Upper lobe of left lung (tissue), 6 donors: ENCODE results near the gene KLF13. TPM values are rescaled to one million over a fixed set of nuclear protein-coding genes. Genes with fewer than 3 reads are reported as not detected.

Source experiments
- ATAC-seq, 2 donors: fragments of 200-7000 bp; cut with Tn5 transposase; one replicate each; pipeline ENCODE4 v1.9.1; 2022; ENCODE audit warnings: mild to moderate bottlenecking in 2 of 2, moderate library complexity in 2 of 2; ENCODE audit not compliant: low FRiP score in 2 of 2
- DNase-seq, 2 donors: peaks; one replicate each; pipeline ENCODE4 v3.0.0-alpha.2; 2019 to 2020
- H3K27ac ChIP-seq, 4 donors: fragments of 200-600 bp; sonication (generic); one replicate each; pipeline ENCODE4 v1.5.1; 2016 to 2019
- H3K27me3 ChIP-seq, 4 donors: fragments of 200-600 bp; sonication (generic); one replicate each; pipeline ENCODE4 v1.5.1; 2017 to 2019
- H3K36me3 ChIP-seq, 4 donors: fragments of 200-600 bp; sonication (generic); one replicate each; pipeline ENCODE4 v1.5.1; 2016 to 2019
- H3K4me1 ChIP-seq, 4 donors: fragments of 200-600 bp; sonication (generic); one replicate each; pipeline ENCODE4 v1.5.1; 2018 to 2019
- H3K4me3 ChIP-seq, 4 donors: fragments of 200-600 bp; sonication (generic); one replicate each; pipeline ENCODE4 v1.5.1; 2017 to 2019; ENCODE audit warnings: mild to moderate bottlenecking in 2 of 4, moderate library complexity in 1 of 4
- H3K9me3 ChIP-seq, 4 donors: fragments of 200-600 bp; sonication (generic); one replicate each; pipeline ENCODE4 v1.5.1; 2018 to 2019
- EP300 ChIP-seq, 4 donors: sonication (generic); formaldehyde crosslinking; IDR thresholded peaks; one replicate each; pipeline ENCODE4 v1.5.1; 2017; ENCODE audit warnings: antibody characterized with exemption in 4 of 4, control low read depth in 2 of 4
- POLR2A ChIP-seq, 4 donors: fragments of 450-650 bp; IDR thresholded peaks; one replicate each; pipeline ENCODE4 v1.5.1; 2016 to 2017; ENCODE audit warnings: antibody characterized with exemption in 4 of 4, mild to moderate bottlenecking in 2 of 4
- POLR2AphosphoS5 ChIP-seq, 2 donors: sonication (generic); formaldehyde crosslinking; IDR thresholded peaks; one replicate each; pipeline ENCODE4 v1.5.1; 2017; ENCODE audit warnings: antibody characterized with exemption in 2 of 2
- WGBS, 2 donors: methylation state at CpG; one replicate each; pipeline ENCODE4 v1.1.5; 2017 to 2018; 5-methylcytosine and 5-hydroxymethylcytosine counted together
- total RNA-seq, 6 donors: library from RNA; depleted of rRNA in 4 of 6; stranded (reverse); fragments of >200 nt in 4 of 6; gene quantifications; one replicate each; pipeline versions ENCODE4 v1.1.0 to v1.2.1, GENCODE V29; 2016 to 2021
- TF ChIP-seq, protein P1 (sequence below), 6 experiments: fragments of 450-650 bp in 4 of 6; fragments of 200-600 bp in 2 of 6; sonication (generic) in 2 of 6; IDR thresholded peaks; one replicate each; pipeline ENCODE4 v1.5.1; 2016 to 2019; ENCODE audit warnings: antibody characterized with exemption in 6 of 6
- donor health status: DM: no; HTN: no; CAD: no; lungs with moderate emphysema.
- donor health status: DM: no; HTN: yes; CAD: no; lungs with severe emphysema.

The KLF13 gene
- 100 to 1,000 TPM; 103 to 231 (median 147) TPM for total RNA-seq

- no peaks in the 10 kb centered on the region for H3K9me3 ChIP-seq
- H3K36me3 ChIP-seq: no peaks in the 10 kb centered on the region
- peak; percentile 93 to 98 for ATAC-seq
- 0% methylated on average over 25 of the region's 99 CpGs; no CpG with 5 or more reads in 1 of the 2 donors for WGBS, 2 donors
- H3K27ac ChIP-seq: peak within 1 kb of the TSS; percentile 97 to 100 (median 98)
- TF ChIP-seq EP300 (IDR thresholded peaks at IDR 0.05) (peak in 2 of 4 donors; percentile 6 to 72), POLR2AphosphoS5 (IDR thresholded peaks at IDR 0.05) (peak; percentile 92 to 95), POLR2A (IDR thresholded peaks at IDR 0.05) (peak; percentile 86 to 99 (median 96))
- TF ChIP-seq, protein P1, sequence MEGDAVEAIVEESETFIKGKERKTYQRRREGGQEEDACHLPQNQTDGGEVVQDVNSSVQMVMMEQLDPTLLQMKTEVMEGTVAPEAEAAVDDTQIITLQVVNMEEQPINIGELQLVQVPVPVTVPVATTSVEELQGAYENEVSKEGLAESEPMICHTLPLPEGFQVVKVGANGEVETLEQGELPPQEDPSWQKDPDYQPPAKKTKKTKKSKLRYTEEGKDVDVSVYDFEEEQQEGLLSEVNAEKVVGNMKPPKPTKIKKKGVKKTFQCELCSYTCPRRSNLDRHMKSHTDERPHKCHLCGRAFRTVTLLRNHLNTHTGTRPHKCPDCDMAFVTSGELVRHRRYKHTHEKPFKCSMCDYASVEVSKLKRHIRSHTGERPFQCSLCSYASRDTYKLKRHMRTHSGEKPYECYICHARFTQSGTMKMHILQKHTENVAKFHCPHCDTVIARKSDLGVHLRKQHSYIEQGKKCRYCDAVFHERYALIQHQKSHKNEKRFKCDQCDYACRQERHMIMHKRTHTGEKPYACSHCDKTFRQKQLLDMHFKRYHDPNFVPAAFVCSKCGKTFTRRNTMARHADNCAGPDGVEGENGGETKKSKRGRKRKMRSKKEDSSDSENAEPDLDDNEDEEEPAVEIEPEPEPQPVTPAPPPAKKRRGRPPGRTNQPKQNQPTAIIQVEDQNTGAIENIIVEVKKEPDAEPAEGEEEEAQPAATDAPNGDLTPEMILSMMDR (IDR thresholded peaks at IDR 0.05): peak in 4 of 6 experiments; percentile 20 to 45 (median 36)
- no peaks in the 10 kb centered on the region for H3K27me3 ChIP-seq
- H3K4me1 ChIP-seq: peaks cover 33 to 40% (median 33%) of the 10 kb centered on the region in 4 donors
- DNase-seq: peak; percentile 99 to 100
- peak within 1 kb of the TSS; percentile 70 to 93 (median 74) for H3K4me3 ChIP-seq
These were observed at the start of gene KLF13 for GRCh38 chr15:31326156-31326874. TSS of gene KLF13 (plus strand) at chr15:31326835. CDS start at chr15:31327213, 378 bp downstream.

GRCh38 chr15:31277335-31278060 is 49.1 kb upstream of the KLF13 start:
- no peak for DNase-seq
- no peak for ATAC-seq
- Histone ChIP-seq H3K9me3 (no peaks in the 10 kb centered on the region), H3K27ac (no peak overlapping the region), H3K4me1 (peaks cover 4 to 13% (median 5%) of the 10 kb centered on the region in 4 donors), H3K4me3 (no peak overlapping the region), H3K27me3 (no peaks in the 10 kb centered on the region), H3K36me3 (no peaks in the 10 kb centered on the region)
- no peak for TF ChIP-seq POLR2A (IDR thresholded peaks at IDR 0.05)
- WGBS, 2 donors: 93 to 98% methylated on average over 2 to 4 of the region's 4 CpGs

DNA sequence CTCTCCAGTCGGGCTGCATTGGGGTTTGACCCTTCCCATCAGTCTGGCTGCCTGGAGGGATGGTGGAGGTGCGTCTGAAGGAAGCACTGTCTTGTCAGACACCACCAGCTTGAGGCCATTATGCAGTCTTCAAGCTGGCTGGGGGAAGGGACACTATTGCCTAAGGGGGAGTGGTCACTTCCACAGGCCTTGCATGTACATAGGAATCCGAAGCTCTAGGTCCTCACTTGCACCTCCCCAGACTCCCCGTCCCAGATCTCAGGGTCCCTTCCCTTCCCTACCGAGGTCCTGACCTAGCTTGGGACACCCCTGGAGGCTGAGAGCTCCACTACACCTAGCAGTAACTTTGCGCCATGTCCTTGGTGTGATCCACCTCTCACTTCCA is 48.6 kb upstream of the KLF13 start:
- Histone ChIP-seq H3K4me3 (no peak overlapping the region), H3K36me3 (no peaks in the 10 kb centered on the region), H3K27ac (no peak overlapping the region), H3K4me1 (peaks cover 0 to 11% (median 0%) of the 10 kb centered on the region in 4 donors), H3K9me3 (no peaks in the 10 kb centered on the region), H3K27me3 (no peaks in the 10 kb centered on the region)
- TF ChIP-seq EP300 (IDR thresholded peaks at IDR 0.05) (no peak), POLR2AphosphoS5 (IDR thresholded peaks at IDR 0.05) (no peak)
- no peak for DNase-seq
- WGBS, 2 donors: 89 to 97% methylated on average over 6 of the region's 6 CpGs
- ATAC-seq: no peak

DNA sequence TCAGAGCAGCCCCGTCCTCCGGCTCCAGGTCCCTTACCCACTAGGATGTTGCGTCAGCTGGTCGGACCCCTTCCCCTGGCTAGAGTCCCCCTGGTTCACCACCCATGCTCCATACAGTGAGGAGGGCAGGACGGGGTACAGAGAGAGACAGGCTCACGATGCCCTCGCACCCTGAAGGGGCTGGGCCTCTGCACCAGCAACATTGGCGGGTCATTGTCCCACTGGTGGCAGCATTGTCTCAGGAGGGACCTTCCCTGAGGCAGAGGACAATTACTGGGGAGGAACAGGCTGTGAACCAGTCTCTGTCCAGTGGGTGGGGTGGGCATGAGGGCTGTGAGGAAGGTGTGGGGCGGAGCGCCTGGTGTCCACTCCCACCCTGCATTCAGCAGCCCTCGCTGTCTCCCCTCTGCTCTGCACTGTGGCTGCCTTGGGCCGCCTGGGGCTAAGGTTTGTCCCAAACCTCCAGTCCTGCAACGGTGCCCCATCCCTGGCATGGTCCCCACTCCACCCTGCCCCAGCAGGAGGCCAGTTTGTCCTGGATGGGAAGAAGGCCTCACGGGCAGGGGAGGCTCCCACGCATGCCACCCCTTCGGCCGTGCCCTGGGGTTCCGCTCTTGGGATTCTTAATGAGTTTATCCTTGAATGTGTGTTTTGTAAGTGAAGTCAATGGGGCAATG is 48.0 kb upstream of the KLF13 start:
- Histone ChIP-seq H3K27ac (no peak overlapping the region), H3K9me3 (no peaks in the 10 kb centered on the region), H3K36me3 (no peaks in the 10 kb centered on the region), H3K4me1 (peaks cover 0 to 7% (median 0%) of the 10 kb centered on the region in 4 donors), H3K4me3 (no peak overlapping the region), H3K27me3 (no peaks in the 10 kb centered on the region)
- ATAC-seq (no peak), DNase-seq (peak in 1 of 2 donors; percentile 54)
- 93 to 100% methylated on average over 10 to 18 of the region's 18 CpGs for WGBS, 2 donors
- TF ChIP-seq POLR2A (IDR thresholded peaks at IDR 0.05): no peak

- Histone ChIP-seq H3K27me3 (no peaks in the 10 kb centered on the region), H3K36me3 (no peaks in the 10 kb centered on the region), H3K27ac (no peak overlapping the region), H3K4me3 (no peak overlapping the region), H3K9me3 (no peaks in the 10 kb centered on the region), H3K4me1 (peaks cover 0 to 5% (median 0%) of the 10 kb centered on the region in 4 donors)
- 92 to 93% methylated on average over 10 to 11 of the region's 11 CpGs for WGBS, 2 donors
- ATAC-seq: no peak
- TF ChIP-seq EP300 (IDR thresholded peaks at IDR 0.05) (no peak), POLR2A (IDR thresholded peaks at IDR 0.05) (no peak), POLR2AphosphoS5 (IDR thresholded peaks at IDR 0.05) (no peak)
- TF ChIP-seq, protein P1 (IDR thresholded peaks at IDR 0.05): no peak
- peak in 1 of 2 donors; percentile 45 for DNase-seq
These were observed 47.2 kb upstream of the KLF13 start for GRCh38 chr15:31279221-31280045.
